ENCODE measurements around the gene ZBTB1. TPM values are rescaled to one million over a fixed set of nuclear protein-coding genes. Genes with fewer than 3 reads are reported as not detected.

ZBTB1 gene
- total and polyA plus RNA-seq, 2 donors (not counting 1 experiment from before 2014, with no cell fraction given) = 52.8 to 108 TPM

- Mint-ChIP-seq H3K9me3 (ENCODE audit: insufficient read depth) (no peaks in the 10 kb centered on the region), H3K27me3 (peaks cover 7% of the 10 kb centered on the region), H3K27ac (no peak overlapping the region), H3K4me1 (no peaks in the 10 kb centered on the region), H3K4me3 (no peak overlapping the region)
- WGBS (ENCODE audit: insufficient coverage) = 88% methylated on average over 3 of the region's 6 CpGs
- Histone ChIP-seq H3K4me2 (replicated peaks; ENCODE audit: low read depth, low read length, poor library complexity, severe bottlenecking) (no peak overlapping the region), H3K27ac (ENCODE audit: low read length in 2 of 2) (no peak overlapping the region), H2AFZ (ENCODE audit: insufficient read depth, low read depth, low read length, poor library complexity, severe bottlenecking) (no peak overlapping the region), H3K9me3 (ENCODE audit: control extremely low read depth in 1 of 3, control insufficient read depth in 2 of 3, insufficient read depth in 1 of 3, low read length in 2 of 3) (no peaks in the 10 kb centered on the region), H3K4me3 (ENCODE audit: control extremely low read depth in 1 of 5, extremely low read depth in 1 of 5, insufficient read depth in 1 of 5, low read depth in 2 of 5, low read length in 4 of 5) (no peak overlapping the region), H4K20me1 (ENCODE audit: control insufficient read depth, insufficient read depth, low read length, poor library complexity, severe bottlenecking) (no peaks in the 10 kb centered on the region), H3K27me3 (replicated peaks in 1 of 4; ENCODE audit: control extremely low read depth in 1 of 4, control insufficient read depth in 3 of 4, insufficient read depth in 4 of 4, low read length in 3 of 4) (no peaks in the 10 kb centered on the region), H3K4me1 (ENCODE audit: control insufficient read depth in 2 of 2, insufficient read depth in 2 of 2, low read length in 2 of 2) (no peaks in the 10 kb centered on the region), H3K9ac (ENCODE audit: low read length) (no peak overlapping the region), H3K36me3 (replicated peaks in 1 of 2; ENCODE audit: control extremely low read depth in 1 of 2, control insufficient read depth in 1 of 2, extremely low read depth in 1 of 2, insufficient read depth in 2 of 2, low read length in 1 of 2) (no peaks in the 10 kb centered on the region), H3K79me2 (ENCODE audit: control insufficient read depth, insufficient read depth, low read length) (no peaks in the 10 kb centered on the region)
- no peak for DNase-seq
- ChIA-PET CTCF (no interaction called here), POLR2A (no interaction called here)
- no peak for TF ChIP-seq EZH2 (IDR thresholded peaks at IDR 0.05; ENCODE audit: borderline replicate concordance, insufficient read depth, low read depth, low read length, poor library complexity, severe bottlenecking)
- TF ChIP-seq, protein P1, sequence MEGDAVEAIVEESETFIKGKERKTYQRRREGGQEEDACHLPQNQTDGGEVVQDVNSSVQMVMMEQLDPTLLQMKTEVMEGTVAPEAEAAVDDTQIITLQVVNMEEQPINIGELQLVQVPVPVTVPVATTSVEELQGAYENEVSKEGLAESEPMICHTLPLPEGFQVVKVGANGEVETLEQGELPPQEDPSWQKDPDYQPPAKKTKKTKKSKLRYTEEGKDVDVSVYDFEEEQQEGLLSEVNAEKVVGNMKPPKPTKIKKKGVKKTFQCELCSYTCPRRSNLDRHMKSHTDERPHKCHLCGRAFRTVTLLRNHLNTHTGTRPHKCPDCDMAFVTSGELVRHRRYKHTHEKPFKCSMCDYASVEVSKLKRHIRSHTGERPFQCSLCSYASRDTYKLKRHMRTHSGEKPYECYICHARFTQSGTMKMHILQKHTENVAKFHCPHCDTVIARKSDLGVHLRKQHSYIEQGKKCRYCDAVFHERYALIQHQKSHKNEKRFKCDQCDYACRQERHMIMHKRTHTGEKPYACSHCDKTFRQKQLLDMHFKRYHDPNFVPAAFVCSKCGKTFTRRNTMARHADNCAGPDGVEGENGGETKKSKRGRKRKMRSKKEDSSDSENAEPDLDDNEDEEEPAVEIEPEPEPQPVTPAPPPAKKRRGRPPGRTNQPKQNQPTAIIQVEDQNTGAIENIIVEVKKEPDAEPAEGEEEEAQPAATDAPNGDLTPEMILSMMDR (IDR thresholded peaks at IDR 0.05) = no peak
- no peak for ATAC-seq (ENCODE audit: low read depth)
- intact Hi-C loops (cut with micrococcal nuclease) = no loop called here
These were observed 59.1 kb downstream of the ZBTB1 start for GRCh38 chr14:64563696-64564095.

- H3K79me2 ChIP-seq (ENCODE audit: control insufficient read depth, insufficient read depth, low read length) = no peaks in the 10 kb centered on the region
- CTCF ChIA-PET = interaction anchor here (0.7 kb wide), 1 partner anchor 256 kb away, joined by 3 read pairs; no protein-coding TSS in a partner anchor
- DNase-seq = no peak
- TF ChIP-seq, protein P1 (IDR thresholded peaks at IDR 0.05) = no peak
- no peak for TF ChIP-seq EZH2 (IDR thresholded peaks at IDR 0.05; ENCODE audit: borderline replicate concordance, insufficient read depth, low read depth, low read length, poor library complexity, severe bottlenecking)
- no peak overlapping the region for H3K4me2 ChIP-seq (replicated peaks; ENCODE audit: low read depth, low read length, poor library complexity, severe bottlenecking)
- peaks cover 10% of the 10 kb centered on the region for H3K27me3 Mint-ChIP-seq
- no peaks in the 10 kb centered on the region for H3K9me3 Mint-ChIP-seq (ENCODE audit: insufficient read depth)
- no peaks in the 10 kb centered on the region for H3K4me1 ChIP-seq (ENCODE audit: control insufficient read depth in 2 of 2, insufficient read depth in 2 of 2, low read length in 2 of 2)
- intact Hi-C loops (cut with micrococcal nuclease) = no loop called here
- no peaks in the 10 kb centered on the region for H3K4me1 Mint-ChIP-seq
- no peak for ATAC-seq (ENCODE audit: low read depth)
- POLR2A ChIA-PET = no interaction called here
- H3K27ac Mint-ChIP-seq = no peak overlapping the region
- no peaks in the 10 kb centered on the region for H4K20me1 ChIP-seq (ENCODE audit: control insufficient read depth, insufficient read depth, low read length, poor library complexity, severe bottlenecking)
- H3K9ac ChIP-seq (ENCODE audit: low read length) = no peak overlapping the region
- no peaks in the 10 kb centered on the region for H3K27me3 ChIP-seq (replicated peaks in 1 of 4; ENCODE audit: control extremely low read depth in 1 of 4, control insufficient read depth in 3 of 4, insufficient read depth in 4 of 4, low read length in 3 of 4)
- no peaks in the 10 kb centered on the region for H3K9me3 ChIP-seq (ENCODE audit: control extremely low read depth in 1 of 3, control insufficient read depth in 2 of 3, insufficient read depth in 1 of 3, low read length in 2 of 3)
- no peaks in the 10 kb centered on the region for H3K36me3 ChIP-seq (replicated peaks in 1 of 2; ENCODE audit: control extremely low read depth in 1 of 2, control insufficient read depth in 1 of 2, extremely low read depth in 1 of 2, insufficient read depth in 2 of 2, low read length in 1 of 2)
- no peak overlapping the region for H2AFZ ChIP-seq (ENCODE audit: insufficient read depth, low read depth, low read length, poor library complexity, severe bottlenecking)
- 76% methylated on average over 4 of the region's 5 CpGs for WGBS (ENCODE audit: insufficient coverage)
- H3K4me3 Mint-ChIP-seq = no peak overlapping the region
- H3K27ac ChIP-seq (ENCODE audit: low read length in 2 of 2) = no peak overlapping the region
- no peak overlapping the region for H3K4me3 ChIP-seq (ENCODE audit: control extremely low read depth in 1 of 5, extremely low read depth in 1 of 5, insufficient read depth in 1 of 5, low read depth in 2 of 5, low read length in 4 of 5)
These were observed 62.1 kb downstream of the ZBTB1 start for GRCh38 chr14:64566651-64567122.

Measured in B cell (primary cell).